PC-3 (cell line): ENCODE measurements around the gene RNF34. TPM values are rescaled to one million over a fixed set of nuclear protein-coding genes. Genes with fewer than 3 reads are reported as not detected.

ENCODE experiments used
- ATAC-seq: fragments of 200-7000 bp; cut with Tn5 transposase; 2 replicates; pipeline ENCODE4 v1.9.1; 2020; ENCODE audit warnings: mild to moderate bottlenecking, moderate library complexity
- BruUV-seq: library from RNA; stranded (reverse); fragments of 400-500 nt; replicated peaks from 2 replicates; lab custom pipeline; 2021; lab: Mats Ljungman, UMichigan
- CTCF ChIA-PET: fragments of 300-600 bp; sonication (Branson Sonifier 250); formaldehyde crosslinking; loops from one replicate; lab custom pipeline; 2022; ENCODE audit warnings: antibody characterized with exemption; lab: Charles Lee
- POLR2A ChIA-PET: fragments of 300-600 bp; sonication (Branson Sonifier 250); formaldehyde crosslinking; loops from one replicate; lab custom pipeline; 2022; ENCODE audit warnings: antibody characterized with exemption; ENCODE audit not compliant: unreplicated experiment; lab: Charles Lee
- DNase-seq: peaks from one replicate; pipeline ENCODE4 v3.0.0-alpha.2; 2015
- H2AFZ ChIP-seq: fragments of 300-600 bp; sonication (generic); 2 replicates; pipeline ENCODE4 v1.6.0; 2016; ENCODE audit warnings: antibody characterized with exemption, low read length
- H3F3A ChIP-seq: fragments of 300-600 bp; sonication (generic); one replicate; pipeline ENCODE4 v1.6.0; 2017; ENCODE audit warnings: antibody characterized with exemption, low read length, control low read depth, mild to moderate bottlenecking; ENCODE audit not compliant: unreplicated experiment
- H3K27ac ChIP-seq: fragments of 300-600 bp; sonication (generic); 2 replicates; pipeline ENCODE4 v1.5.1; 2016; ENCODE audit warnings: mild to moderate bottlenecking, low read length
- H3K27me3 ChIP-seq: fragments of 300-600 bp; sonication (generic); 2 replicates; pipeline ENCODE4 v1.6.1; 2016; ENCODE audit warnings: low read length, mixed read lengths
- H3K36me3 ChIP-seq: fragments of 300-600 bp; sonication (generic); 2 replicates; pipeline ENCODE4 v1.6.1; 2016; ENCODE audit warnings: low read depth, mixed run types, low read length, mixed read lengths
- H3K4me1 ChIP-seq: fragments of 300-600 bp; sonication (generic); 2 replicates; pipeline ENCODE4 v1.5.1; 2016; ENCODE audit warnings: low read length; ENCODE audit not compliant: insufficient read depth
- H3K4me2 ChIP-seq: fragments of 300-600 bp; sonication (generic); 2 replicates; pipeline ENCODE4 v1.6.0; 2016; ENCODE audit warnings: low read length
- H3K4me3 ChIP-seq: fragments of 300-600 bp; sonication (generic); 2 replicates; pipeline ENCODE4 v1.5.1; 2016; ENCODE audit warnings: mild to moderate bottlenecking, low read length, mixed read lengths
- H3K79me2 ChIP-seq: fragments of 300-600 bp; sonication (generic); 2 replicates; pipeline ENCODE4 v1.6.1; 2017; ENCODE audit warnings: low read length, mixed read lengths
- H3K9ac ChIP-seq: fragments of 300-600 bp; sonication (generic); 2 replicates; pipeline ENCODE4 v1.6.0; 2016; ENCODE audit warnings: mild to moderate bottlenecking, low read length
- H3K9me2 ChIP-seq: fragments of 300-600 bp; sonication (generic); replicated peaks from 2 replicates; pipeline ENCODE4 v1.6.1; 2016; ENCODE audit warnings: mixed run types, low read length, mixed read lengths
- H3K9me3 ChIP-seq: fragments of 300-600 bp; sonication (generic); 2 replicates; pipeline ENCODE4 v1.6.1; 2016; ENCODE audit warnings: low read length, mixed read lengths
- H4K20me1 ChIP-seq: fragments of 300-600 bp; sonication (generic); 2 replicates; pipeline ENCODE4 v1.6.1; 2016; ENCODE audit warnings: low read length, mixed read lengths
- EZH2 ChIP-seq: fragments of 300-600 bp; sonication (generic); IDR thresholded peaks from one replicate; pipeline ENCODE4 v1.6.1; 2017; ENCODE audit warnings: antibody characterized with exemption, mild to moderate bottlenecking, low read length; ENCODE audit not compliant: unreplicated experiment
- EZH2phosphoT487 ChIP-seq: fragments of 300-600 bp; sonication (generic); IDR thresholded peaks from 2 replicates; pipeline ENCODE4 v1.6.1; 2018; ENCODE audit warnings: mild to moderate bottlenecking, antibody characterized with exemption, low read length, borderline replicate concordance
- intact Hi-C: fragments of 100-400 bp; cut with micrococcal nuclease; formaldehyde crosslinking; loops from 2 replicates; pipeline ENCODE4 v1.9.0; 2023
- total RNA-seq: library from RNA; depleted of rRNA; stranded (reverse); fragments of >200 nt; gene quantifications from 2 replicates; pipeline ENCODE4 v1.2.3, GENCODE V29; 2014
- TF ChIP-seq, protein P1 (sequence below): fragments of 300-600 bp; sonication (generic); conservative IDR thresholded peaks from 2 replicates; pipeline ENCODE4 v1.5.1; 2017; ENCODE audit warnings: antibody characterized with exemption, low read depth, mild to moderate bottlenecking, low read length

The RNF34 gene
- total RNA-seq, 1 experiment from 2014 or later, result 88.2 TPM

- H3K4me3 ChIP-seq, result no peak overlapping the region
- TF ChIP-seq EZH2 (no peak), EZH2phosphoT487 (no peak)
- TF ChIP-seq, protein P1, sequence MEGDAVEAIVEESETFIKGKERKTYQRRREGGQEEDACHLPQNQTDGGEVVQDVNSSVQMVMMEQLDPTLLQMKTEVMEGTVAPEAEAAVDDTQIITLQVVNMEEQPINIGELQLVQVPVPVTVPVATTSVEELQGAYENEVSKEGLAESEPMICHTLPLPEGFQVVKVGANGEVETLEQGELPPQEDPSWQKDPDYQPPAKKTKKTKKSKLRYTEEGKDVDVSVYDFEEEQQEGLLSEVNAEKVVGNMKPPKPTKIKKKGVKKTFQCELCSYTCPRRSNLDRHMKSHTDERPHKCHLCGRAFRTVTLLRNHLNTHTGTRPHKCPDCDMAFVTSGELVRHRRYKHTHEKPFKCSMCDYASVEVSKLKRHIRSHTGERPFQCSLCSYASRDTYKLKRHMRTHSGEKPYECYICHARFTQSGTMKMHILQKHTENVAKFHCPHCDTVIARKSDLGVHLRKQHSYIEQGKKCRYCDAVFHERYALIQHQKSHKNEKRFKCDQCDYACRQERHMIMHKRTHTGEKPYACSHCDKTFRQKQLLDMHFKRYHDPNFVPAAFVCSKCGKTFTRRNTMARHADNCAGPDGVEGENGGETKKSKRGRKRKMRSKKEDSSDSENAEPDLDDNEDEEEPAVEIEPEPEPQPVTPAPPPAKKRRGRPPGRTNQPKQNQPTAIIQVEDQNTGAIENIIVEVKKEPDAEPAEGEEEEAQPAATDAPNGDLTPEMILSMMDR, result no peak
Observed at GRCh38 chr12:121423253-121423652, 23.3 kb downstream of the RNF34 start.

DNA sequence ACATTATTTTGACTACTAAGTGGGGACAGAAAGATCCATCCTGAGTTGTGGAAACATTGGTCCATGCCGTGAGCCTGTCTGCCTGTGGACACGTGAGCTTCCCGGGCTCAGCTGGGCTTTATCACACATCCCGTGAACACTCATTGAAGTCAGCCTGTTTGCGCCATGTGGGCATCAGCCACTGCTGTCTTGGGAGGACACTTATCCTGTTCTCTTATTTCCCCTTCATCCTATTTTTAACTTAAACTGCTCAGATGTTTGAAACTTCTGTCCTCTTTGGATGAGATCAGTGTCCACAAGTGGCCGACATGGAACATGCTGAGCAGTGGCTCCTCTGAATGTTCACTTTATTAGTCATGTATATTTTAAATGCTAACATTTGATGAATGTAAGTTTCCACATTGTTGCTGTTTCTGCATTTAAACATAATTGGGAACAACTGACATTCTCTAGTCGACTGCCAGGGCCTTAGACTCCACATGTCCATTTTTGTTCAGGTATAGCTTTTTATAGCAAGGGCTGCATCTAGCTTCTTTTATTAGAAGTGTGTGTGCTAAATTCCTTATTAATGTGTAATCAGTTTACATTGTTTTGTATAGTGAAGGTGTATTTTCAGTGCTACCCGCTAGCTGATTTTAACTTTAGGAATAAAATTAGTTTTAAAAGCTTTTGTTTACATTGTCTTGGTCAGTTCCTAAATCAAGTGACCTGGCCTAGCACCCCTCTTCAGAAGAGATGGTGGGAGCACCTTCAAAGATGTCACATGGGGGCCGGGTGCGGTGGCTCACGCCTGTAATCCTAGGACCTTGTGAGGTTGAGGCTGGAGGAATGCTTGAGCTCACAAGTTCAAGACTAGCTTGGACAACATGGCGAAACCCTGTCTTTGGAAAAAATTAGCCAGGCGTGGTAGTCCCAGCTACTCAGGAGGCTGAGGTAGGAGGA lies 24.0 kb downstream of the RNF34 start:
- Histone ChIP-seq H3K9ac (no peak overlapping the region), H3K9me2 (no peaks in the 10 kb centered on the region), H3K9me3 (no peaks in the 10 kb centered on the region), H3F3A (no peaks in the 10 kb centered on the region), H3K36me3 (peaks cover 76% of the 10 kb centered on the region), H3K27ac (no peak overlapping the region), H3K4me3 (no peak overlapping the region), H3K4me1 (no peaks in the 10 kb centered on the region), H3K79me2 (no peaks in the 10 kb centered on the region), H3K4me2 (no peak overlapping the region), H4K20me1 (no peaks in the 10 kb centered on the region), H3K27me3 (no peaks in the 10 kb centered on the region), H2AFZ (no peak overlapping the region)
- intact Hi-C loops, result no loop called here
- CTCF ChIA-PET, result no interaction called here
- POLR2A ChIA-PET, result interaction anchor here (0.6 to 0.7 kb wide), 2 partner anchors 687 to 766 kb away, joined by 3 to 9 read pairs; no protein-coding TSS in a partner anchor
- ATAC-seq (no peak), DNase-seq (no peak)
- BruUV-seq, result TSS peak; percentile 27
- TF ChIP-seq, protein P1, result no peak
- TF ChIP-seq EZH2 (no peak), EZH2phosphoT487 (no peak)

More at GRCh38 chr12:121423253-121423652, 23.3 kb downstream of the RNF34 start:
- H3K4me2 ChIP-seq, result no peak overlapping the region
- no peaks in the 10 kb centered on the region for H4K20me1 ChIP-seq
- H3K36me3 ChIP-seq, result peaks cover 72% of the 10 kb centered on the region
- no peak overlapping the region for H3K27ac ChIP-seq
- no peaks in the 10 kb centered on the region for H3K79me2 ChIP-seq
- H3K9me2 ChIP-seq, result no peaks in the 10 kb centered on the region
- ChIA-PET POLR2A (interaction anchor here (0.6 kb wide), 1 partner anchor 687 kb away, joined by 9 read pairs; no protein-coding TSS in a partner anchor), CTCF (no interaction called here)
- H3F3A ChIP-seq, result no peaks in the 10 kb centered on the region
- no peak overlapping the region for H3K9ac ChIP-seq
- no peaks in the 10 kb centered on the region for H3K9me3 ChIP-seq
- H2AFZ ChIP-seq, result no peak overlapping the region
- BruUV-seq, result no TSS peak
- no peak for DNase-seq
- no peaks in the 10 kb centered on the region for H3K4me1 ChIP-seq
- H3K27me3 ChIP-seq, result no peaks in the 10 kb centered on the region
- no peak for ATAC-seq
- intact Hi-C loops, result no loop called here

GRCh38 chr12:121424624-121424975 lies 24.7 kb downstream of the RNF34 start:
- Histone ChIP-seq H3K9ac (no peak overlapping the region), H3F3A (no peaks in the 10 kb centered on the region), H3K4me3 (no peak overlapping the region), H3K27me3 (no peaks in the 10 kb centered on the region), H4K20me1 (no peaks in the 10 kb centered on the region), H3K4me1 (no peaks in the 10 kb centered on the region), H3K9me2 (no peaks in the 10 kb centered on the region), H3K27ac (no peak overlapping the region), H3K9me3 (no peaks in the 10 kb centered on the region), H2AFZ (no peak overlapping the region), H3K36me3 (peaks cover 78% of the 10 kb centered on the region), H3K79me2 (no peaks in the 10 kb centered on the region), H3K4me2 (no peak overlapping the region)
- intact Hi-C loops, result no loop called here
- TF ChIP-seq EZH2, result no peak
- no peak for TF ChIP-seq EZH2phosphoT487
- TF ChIP-seq, protein P1, result no peak
- no peak for DNase-seq
- no TSS peak for BruUV-seq
- ATAC-seq, result no peak
- CTCF ChIA-PET, result no interaction called here
- POLR2A ChIA-PET, result no interaction called here
